NCI-H2171 treated with DMSO at 0.1 percent for 48 hours (cell line): ENCODE data around the gene OR6S1.

Source experiments
- DNase-seq: peaks from one replicate; lab custom pipeline; 2025; lab: John Stamatoyannopoulos, UW

OR6S1 gene, protein sequence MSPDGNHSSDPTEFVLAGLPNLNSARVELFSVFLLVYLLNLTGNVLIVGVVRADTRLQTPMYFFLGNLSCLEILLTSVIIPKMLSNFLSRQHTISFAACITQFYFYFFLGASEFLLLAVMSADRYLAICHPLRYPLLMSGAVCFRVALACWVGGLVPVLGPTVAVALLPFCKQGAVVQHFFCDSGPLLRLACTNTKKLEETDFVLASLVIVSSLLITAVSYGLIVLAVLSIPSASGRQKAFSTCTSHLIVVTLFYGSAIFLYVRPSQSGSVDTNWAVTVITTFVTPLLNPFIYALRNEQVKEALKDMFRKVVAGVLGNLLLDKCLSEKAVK

DNA sequence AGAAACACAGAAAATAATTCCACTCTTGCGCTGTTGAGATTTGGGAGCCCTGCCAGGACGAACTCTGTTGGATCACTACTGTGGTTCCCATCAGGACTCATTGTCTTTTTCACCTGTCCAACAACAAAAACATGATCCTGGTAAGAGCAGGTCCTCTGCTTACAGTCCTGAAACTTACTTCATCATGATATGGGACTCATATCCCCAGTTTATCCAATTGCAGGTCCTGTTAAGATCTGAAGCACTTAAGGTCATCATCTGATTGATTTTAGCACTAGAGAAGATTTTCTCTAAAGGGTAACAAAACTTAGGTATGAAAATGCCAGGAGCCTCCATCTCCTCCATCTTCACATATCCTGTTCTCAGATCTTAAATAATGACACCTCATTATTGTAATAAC is at the start of gene OR6S1:
TSS of gene OR6S1 (minus strand) at position 101 of the 400 bp plus-strand sequence. CDS start at position 101, 0 bp downstream.
- no peak for DNase-seq

- peak; percentile 92 for DNase-seq
Measured at GRCh38 chr14:20690848-20691640, 49.6 kb upstream of the OR6S1 start.

DNA sequence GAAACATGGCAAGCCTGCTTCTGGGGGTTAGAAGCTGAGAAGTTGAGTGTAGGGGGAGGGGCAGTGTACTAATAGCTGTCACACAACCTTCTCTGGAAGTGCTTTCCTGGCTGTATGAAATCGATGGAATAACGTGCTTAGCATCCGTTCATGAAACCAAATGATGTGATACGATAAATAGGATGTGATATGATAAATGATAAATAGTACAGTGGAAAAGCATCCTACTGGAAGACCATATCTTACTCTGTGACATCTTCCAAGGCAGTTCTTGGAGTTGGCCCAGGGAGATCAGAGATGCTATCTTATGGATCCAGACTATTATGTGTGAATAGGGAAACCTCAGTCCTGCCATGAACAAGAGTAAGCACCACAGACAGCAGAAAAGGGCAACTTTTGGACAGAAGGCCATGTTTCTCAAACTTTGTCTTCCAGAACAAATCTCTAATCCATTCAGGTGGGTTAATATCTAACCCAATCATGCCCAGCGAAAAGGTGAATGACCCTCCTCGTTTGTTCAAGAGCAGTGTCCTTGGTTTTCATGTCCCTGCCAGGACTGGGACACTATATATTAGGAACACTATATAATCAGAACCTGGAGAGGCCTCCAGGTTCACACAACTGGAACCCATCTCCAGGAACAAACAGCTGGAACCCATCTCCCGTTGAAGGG is 46.8 kb upstream of the OR6S1 start, which contains the start of gene ANG:
TSS of gene ANG (plus strand) at position 598 of the 673 bp plus-strand sequence. CDS start 4,801 bp downstream, outside the sequence.
- DNase-seq = no peak

DNA sequence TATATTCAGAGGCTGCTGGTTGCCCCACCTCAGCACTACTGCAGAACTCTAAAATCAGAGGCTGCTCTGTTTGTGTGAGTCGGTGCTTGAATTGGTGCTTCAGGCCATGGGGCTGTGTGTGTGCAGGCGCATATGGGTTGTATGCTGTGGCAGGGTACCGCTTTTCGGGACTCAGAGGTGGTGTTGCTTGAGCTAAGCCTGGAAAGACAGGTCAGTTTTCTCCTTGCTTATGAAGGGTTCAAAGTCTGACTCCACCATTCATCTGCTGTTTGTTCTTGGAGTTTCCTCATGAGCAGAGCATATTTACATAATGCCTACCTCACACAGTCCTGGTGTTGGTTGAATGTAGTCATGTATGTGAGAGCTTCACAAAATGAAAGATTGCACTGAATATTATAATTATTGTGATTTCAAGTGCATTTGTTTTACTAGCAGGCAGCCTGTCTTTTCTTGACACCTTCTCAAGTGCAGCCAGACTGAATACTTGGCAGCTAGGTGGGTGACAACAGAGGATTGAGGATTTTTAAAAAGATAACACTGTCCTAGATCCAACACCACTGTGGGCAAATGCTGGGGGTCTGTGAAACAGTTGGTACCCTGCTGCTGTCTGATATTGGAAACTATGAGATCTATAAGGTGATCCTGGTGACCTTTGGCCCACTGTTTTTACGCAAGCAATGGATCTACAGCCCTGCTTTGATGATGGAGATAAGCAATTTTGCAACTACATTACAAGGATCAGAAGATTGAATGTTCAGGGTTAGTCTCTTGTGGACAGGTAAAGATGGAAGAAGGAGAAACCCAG is 46.1 kb upstream of the OR6S1 start:
- no peak for DNase-seq

- DNase-seq = no peak
Measured at GRCh38 chr14:20686386-20687143, 45.1 kb upstream of the OR6S1 start.

GRCh38 chr14:20684662-20685456 is 43.4 kb upstream of the OR6S1 start:
- no peak for DNase-seq

GRCh38 chr14:20683891-20684661 is 42.6 kb upstream of the OR6S1 start, which contains the start of gene RNASE4:
Gene RNASE4 (plus strand): TSS chr14:20684560. CDS start chr14:20699372, 14,812 bp downstream.
- peak; percentile 88 for DNase-seq

DNA sequence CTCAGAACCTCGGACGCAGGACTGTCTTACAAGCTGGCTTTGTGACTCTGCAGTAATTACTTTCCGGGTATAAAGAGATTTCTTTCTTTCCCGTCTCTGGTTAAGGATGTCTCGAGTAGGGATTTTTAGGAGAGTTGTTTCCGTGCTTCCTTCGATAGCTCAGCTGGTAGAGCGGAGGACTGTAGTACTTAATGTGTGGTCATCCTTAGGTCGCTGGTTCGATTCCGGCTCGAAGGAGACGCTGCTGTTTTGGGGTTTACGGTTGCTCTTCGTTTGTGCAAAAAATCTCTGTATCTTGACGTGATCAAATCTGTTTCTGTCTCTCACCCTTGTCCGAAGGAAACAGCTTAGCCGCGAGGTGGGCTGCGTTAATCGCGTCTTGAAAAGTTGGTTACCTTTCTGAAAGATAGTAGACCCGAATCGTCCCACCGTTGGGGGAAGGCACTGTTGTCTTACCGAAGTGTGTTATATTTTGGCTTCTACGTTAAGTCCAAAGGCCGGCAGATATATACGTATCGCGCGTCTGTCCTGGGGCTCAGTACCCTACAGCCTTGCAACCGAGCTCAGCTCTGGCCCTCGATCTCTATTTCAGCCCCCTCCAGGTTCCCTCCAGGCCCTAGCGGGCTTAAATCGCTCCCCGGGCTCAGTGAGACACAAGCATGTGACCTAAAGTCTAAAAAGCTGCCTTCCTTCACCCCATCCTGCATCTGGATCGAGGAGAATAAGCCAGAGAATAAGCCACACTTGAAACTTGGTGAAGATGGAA is 41.8 kb upstream of the OR6S1 start:
- DNase-seq = peak; percentile 97

GRCh38 chr14:20682435-20683124 is 41.1 kb upstream of the OR6S1 start:
- peak; percentile 99 for DNase-seq

- DNase-seq = no peak
Measured at GRCh38 chr14:20682127-20682434, 40.6 kb upstream of the OR6S1 start.

- peak; percentile 90 for DNase-seq
Measured at GRCh38 chr14:20681348-20682126, 40.0 kb upstream of the OR6S1 start.

- DNase-seq = no peak
Measured at GRCh38 chr14:20680843-20681347, 39.4 kb upstream of the OR6S1 start.

GRCh38 chr14:20680363-20680762 is 38.9 kb upstream of the OR6S1 start:
- no peak for DNase-seq

- no peak for DNase-seq
Measured at GRCh38 chr14:20679907-20680306, 38.4 kb upstream of the OR6S1 start.

DNA sequence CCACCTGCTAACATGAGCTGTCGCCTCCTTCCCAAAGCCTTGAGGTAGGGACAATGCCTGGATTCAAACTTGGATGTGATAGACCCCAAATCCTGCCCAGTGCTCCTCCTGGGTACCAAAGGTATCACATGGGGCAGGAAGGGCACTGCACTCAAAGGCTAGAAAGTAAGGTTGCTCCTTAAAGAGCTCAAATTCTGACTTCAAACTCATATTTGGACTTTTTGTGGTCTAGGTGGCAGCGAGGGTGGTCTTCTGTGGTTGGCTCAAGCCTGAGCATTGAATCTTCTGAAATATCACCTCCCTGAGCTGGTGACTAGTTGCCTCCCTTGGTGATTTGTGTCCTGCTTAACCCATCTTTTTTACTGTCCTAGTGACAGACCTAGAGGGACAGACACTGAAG is 34.6 kb upstream of the OR6S1 start:
- DNase-seq = no peak

GRCh38 chr14:20675669-20676068 is 34.2 kb upstream of the OR6S1 start:
- DNase-seq = no peak
